ENCODE measurements around the gene RUVBL1.

RUVBL1 gene

DNA sequence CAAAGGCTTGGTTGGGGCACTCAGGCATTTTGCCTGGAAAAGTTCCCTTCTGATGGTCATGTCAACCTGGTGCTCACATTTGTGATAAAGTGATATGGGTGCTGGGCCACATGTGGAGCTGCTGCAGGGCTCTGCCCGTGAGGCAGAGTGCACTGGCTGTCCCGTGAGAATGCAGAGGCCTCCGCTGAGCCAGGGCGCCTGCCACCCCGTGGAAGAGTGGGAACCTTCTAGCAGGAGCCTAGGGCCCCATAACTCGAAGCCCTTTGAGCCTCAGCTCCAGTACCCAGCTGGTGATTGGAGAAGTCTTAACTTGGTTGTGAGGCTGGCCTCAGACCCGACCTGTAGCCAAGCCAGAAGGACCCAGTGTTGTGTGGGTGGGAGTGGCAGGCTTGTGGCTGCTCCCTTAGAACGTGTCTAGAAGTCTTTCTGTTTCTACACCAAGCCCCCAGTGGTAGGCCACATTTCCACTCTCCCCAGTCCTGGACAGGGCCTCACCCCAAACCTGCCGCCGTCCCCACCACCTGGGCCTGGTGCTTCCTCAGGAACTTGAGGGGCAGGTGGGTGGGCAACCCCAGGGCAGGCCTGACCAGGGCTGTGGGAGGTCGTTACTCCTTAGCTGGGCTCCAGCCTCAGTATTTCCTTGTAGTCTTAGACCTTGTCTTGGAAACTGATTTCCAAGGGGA is 51.7 kb downstream of the RUVBL1 start:
- no peak for TF ChIP-seq TAF1 (IDR thresholded peaks at IDR 0.05; ENCODE audit: borderline replicate concordance, insufficient read depth, low read length)

GRCh38 chr3:128070898-128071591 is 52.6 kb downstream of the RUVBL1 start:
- TF ChIP-seq FOXP2 (optimal IDR thresholded peaks at IDR 0.05; ENCODE audit: borderline replicate concordance, extremely low read depth, extremely low read length, insufficient read depth) (no peak), SIN3A (IDR thresholded peaks at IDR 0.05; ENCODE audit: borderline replicate concordance, insufficient read depth, low read length) (no peak), POLR2AphosphoS5 (IDR thresholded peaks at IDR 0.05; ENCODE audit: low read depth, low read length) (peak; percentile 41), REST (IDR thresholded peaks at IDR 0.05; ENCODE audit: insufficient read depth in 1 of 2, low read depth in 2 of 2, low read length in 2 of 2) (no peak), TAF1 (IDR thresholded peaks at IDR 0.05; ENCODE audit: borderline replicate concordance, insufficient read depth, low read length) (no peak)

DNA sequence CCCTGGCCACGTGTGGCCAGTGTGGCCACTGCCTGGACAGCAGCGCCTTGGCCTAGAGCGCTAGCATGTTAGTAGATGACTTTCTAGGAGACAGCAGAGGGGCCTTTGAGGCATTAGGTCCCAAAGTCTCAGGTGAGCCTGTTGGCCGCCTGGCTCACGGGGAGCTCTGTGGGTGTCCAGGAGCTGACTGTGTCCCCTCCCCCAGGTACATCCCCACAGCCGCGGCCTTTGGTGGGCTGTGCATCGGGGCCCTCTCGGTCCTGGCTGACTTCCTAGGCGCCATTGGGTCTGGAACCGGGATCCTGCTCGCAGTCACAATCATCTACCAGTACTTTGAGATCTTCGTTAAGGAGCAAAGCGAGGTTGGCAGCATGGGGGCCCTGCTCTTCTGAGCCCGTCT is 54.3 kb downstream of the RUVBL1 start:
- TF ChIP-seq POLR2AphosphoS5 (IDR thresholded peaks at IDR 0.05; ENCODE audit: low read depth, low read length) = no peak
- no peak for TF ChIP-seq REST (IDR thresholded peaks at IDR 0.05; ENCODE audit: insufficient read depth in 1 of 2, low read depth in 2 of 2, low read length in 2 of 2)
- TF ChIP-seq FOXP2 (optimal IDR thresholded peaks at IDR 0.05; ENCODE audit: borderline replicate concordance, extremely low read depth, extremely low read length, insufficient read depth) = no peak
- TF ChIP-seq SIN3A (IDR thresholded peaks at IDR 0.05; ENCODE audit: borderline replicate concordance, insufficient read depth, low read length) = no peak
- no peak for TF ChIP-seq TAF1 (IDR thresholded peaks at IDR 0.05; ENCODE audit: borderline replicate concordance, insufficient read depth, low read length)

GRCh38 chr3:128068156-128068620 is 55.4 kb downstream of the RUVBL1 start:
- no peak for TF ChIP-seq FOXP2 (optimal IDR thresholded peaks at IDR 0.05; ENCODE audit: borderline replicate concordance, extremely low read depth, extremely low read length, insufficient read depth)
- TF ChIP-seq SIN3A (IDR thresholded peaks at IDR 0.05; ENCODE audit: borderline replicate concordance, insufficient read depth, low read length) = no peak
- TF ChIP-seq TAF1 (IDR thresholded peaks at IDR 0.05; ENCODE audit: borderline replicate concordance, insufficient read depth, low read length) = no peak
- no peak for TF ChIP-seq REST (IDR thresholded peaks at IDR 0.05; ENCODE audit: insufficient read depth in 1 of 2, low read depth in 2 of 2, low read length in 2 of 2)
- no peak for TF ChIP-seq POLR2AphosphoS5 (IDR thresholded peaks at IDR 0.05; ENCODE audit: low read depth, low read length)

- TF ChIP-seq SIN3A (IDR thresholded peaks at IDR 0.05; ENCODE audit: borderline replicate concordance, insufficient read depth, low read length) = no peak
- TF ChIP-seq POLR2AphosphoS5 (IDR thresholded peaks at IDR 0.05; ENCODE audit: low read depth, low read length) = no peak
- TF ChIP-seq REST (IDR thresholded peaks at IDR 0.05; ENCODE audit: insufficient read depth in 1 of 2, low read depth in 2 of 2, low read length in 2 of 2) = no peak
- TF ChIP-seq TAF1 (IDR thresholded peaks at IDR 0.05; ENCODE audit: borderline replicate concordance, insufficient read depth, low read length) = no peak
- TF ChIP-seq FOXP2 (optimal IDR thresholded peaks at IDR 0.05; ENCODE audit: borderline replicate concordance, extremely low read depth, extremely low read length, insufficient read depth) = no peak
Observed at GRCh38 chr3:128067489-128067888, 56.1 kb downstream of the RUVBL1 start.

Measured in PFSK-1 (cell line).